H9 (cell line): Measurements from ENCODE around the gene SLC35B4. TPM values are rescaled to one million over a fixed set of nuclear protein-coding genes. Genes with fewer than 3 reads are reported as not detected.

Experiments used
- DNase-seq: peaks from one replicate; pipeline ENCODE4 v3.0.0-alpha.2; 2017
- H2AFZ ChIP-seq: one replicate; pipeline ENCODE4 v1.6.1; 2013; ENCODE audit warnings: mild to moderate bottlenecking, low read length, control low read depth, moderate library complexity
- H2AK5ac ChIP-seq: 2 replicates; pipeline ENCODE4 v1.6.1; 2013; ENCODE audit warnings: low read length, control low read depth, mixed read lengths; ENCODE audit not compliant: insufficient read length
- H2BK120ac ChIP-seq: one replicate; pipeline ENCODE4 v1.6.1; 2013; ENCODE audit warnings: low read depth, mild to moderate bottlenecking, low read length, control low read depth, inconsistent platforms; ENCODE audit not compliant: poor library complexity, severe bottlenecking
- H2BK12ac ChIP-seq: 2 replicates; pipeline ENCODE4 v1.6.1; 2013; ENCODE audit warnings: low read length, control low read depth, mixed read lengths, low read depth; ENCODE audit not compliant: insufficient read length
- H2BK15ac ChIP-seq: 2 replicates; pipeline ENCODE4 v1.6.1; 2013; ENCODE audit warnings: low read depth, low read length, control low read depth
- H2BK20ac ChIP-seq: one replicate; pipeline ENCODE4 v1.6.1; 2013; ENCODE audit warnings: low read depth, mild to moderate bottlenecking, low read length, control low read depth, inconsistent platforms; ENCODE audit not compliant: poor library complexity, severe bottlenecking
- H2BK5ac ChIP-seq: 2 replicates; pipeline ENCODE4 v1.6.1; 2013; ENCODE audit warnings: low read length, control low read depth, mixed read lengths; ENCODE audit not compliant: insufficient read length
- H3K14ac ChIP-seq: 2 replicates; pipeline ENCODE4 v1.6.1; 2013; ENCODE audit warnings: low read length, control low read depth; ENCODE audit not compliant: insufficient read depth
- H3K18ac ChIP-seq: 2 replicates; pipeline ENCODE4 v1.6.1; 2013; ENCODE audit warnings: low read depth, mild to moderate bottlenecking, mixed read lengths, low read length, control low read depth; ENCODE audit not compliant: insufficient read length
- H3K23ac ChIP-seq: 2 replicates; pipeline ENCODE4 v1.6.1; 2013; ENCODE audit warnings: low read length, control low read depth, mixed read lengths, low read depth; ENCODE audit not compliant: insufficient read length
- H3K23me2 ChIP-seq: 2 replicates; pipeline ENCODE4 v1.6.1; 2013; ENCODE audit warnings: low read depth, mild to moderate bottlenecking, mixed read lengths, low read length, control low read depth; ENCODE audit not compliant: insufficient read length, poor library complexity, severe bottlenecking
- H3K27ac ChIP-seq: 2 replicates; pipeline ENCODE4 v1.5.1; 2013; ENCODE audit warnings: low read length, control low read depth, mixed read lengths, low read depth; ENCODE audit not compliant: insufficient read length
- H3K27me3 ChIP-seq: 2 replicates; pipeline ENCODE4 v1.6.1; 2013; ENCODE audit warnings: low read length, control low read depth, inconsistent platforms; ENCODE audit not compliant: insufficient read depth
- H3K4ac ChIP-seq: 2 replicates; pipeline ENCODE4 v1.6.1; 2013; ENCODE audit warnings: low read depth, mild to moderate bottlenecking, control low read depth, inconsistent platforms, low read length, moderate library complexity
- H3K4me1 ChIP-seq: 2 replicates; pipeline ENCODE4 v1.6.1; 2013; ENCODE audit warnings: low read length, control low read depth, inconsistent platforms; ENCODE audit not compliant: insufficient read depth
- H3K4me2 ChIP-seq: 2 replicates; pipeline ENCODE4 v1.6.1; 2013; ENCODE audit warnings: low read length, control low read depth, mixed read lengths; ENCODE audit not compliant: insufficient read length, insufficient read depth
- H3K56ac ChIP-seq: 2 replicates; pipeline ENCODE4 v1.6.1; 2013; ENCODE audit warnings: low read depth, mild to moderate bottlenecking, mixed read lengths, low read length, control low read depth; ENCODE audit not compliant: insufficient read length
- H3K79me1 ChIP-seq: 2 replicates; pipeline ENCODE4 v1.6.1; 2013; ENCODE audit warnings: low read depth, mild to moderate bottlenecking, moderate library complexity, low read length, control low read depth, inconsistent platforms; ENCODE audit not compliant: insufficient read depth, poor library complexity, severe bottlenecking
- H3K79me2 ChIP-seq: 2 replicates; pipeline ENCODE4 v1.6.1; 2013; ENCODE audit warnings: low read length, control low read depth, inconsistent platforms; ENCODE audit not compliant: insufficient read depth
- H3K9ac ChIP-seq: 2 replicates; pipeline ENCODE4 v1.6.1; 2013; ENCODE audit warnings: low read length, control low read depth, mixed read lengths; ENCODE audit not compliant: insufficient read length; ENCODE audit errors: extremely low read depth
- H3K9me3 ChIP-seq: one replicate; pipeline ENCODE4 v1.6.1; 2013; ENCODE audit warnings: low read depth, low read length, inconsistent platforms; ENCODE audit not compliant: control insufficient read depth
- H3T11ph ChIP-seq: one replicate; pipeline ENCODE4 v1.6.1; 2013; ENCODE audit warnings: mild to moderate bottlenecking, low read length, control low read depth, inconsistent platforms
- H4K20me1 ChIP-seq: one replicate; pipeline ENCODE4 v1.6.1; 2013; ENCODE audit not compliant: control insufficient read depth, insufficient read length, insufficient read depth
- H4K5ac ChIP-seq: 2 replicates; pipeline ENCODE4 v1.6.1; 2013; ENCODE audit warnings: low read depth, mild to moderate bottlenecking, mixed read lengths, low read length, control low read depth; ENCODE audit not compliant: insufficient read length
- H4K8ac ChIP-seq: replicated peaks from 2 replicates; pipeline ENCODE4 v1.6.1; 2013; ENCODE audit warnings: low read length, control low read depth, mixed read lengths, low read depth; ENCODE audit not compliant: insufficient read length
- H4K91ac ChIP-seq: 2 replicates; pipeline ENCODE4 v1.6.1; 2013; ENCODE audit warnings: low read depth, mild to moderate bottlenecking, moderate library complexity, mixed read lengths, low read length, control low read depth; ENCODE audit not compliant: insufficient read length
- H3K27ac Mint-ChIP-seq, 3 experiments: 2 replicates in 2 of 3; 3 replicates in 1 of 3; pipeline ENCODE4 v1.8.0; 2020 to 2021; ENCODE audit warnings: mixed read lengths in 3 of 3, mild to moderate bottlenecking in 1 of 3, moderate library complexity in 1 of 3
- H3K27me3 Mint-ChIP-seq: 2 replicates; pipeline ENCODE4 v1.8.0; 2021; ENCODE audit warnings: low read depth, mild to moderate bottlenecking, moderate library complexity, mixed read lengths
- H3K36me3 Mint-ChIP-seq, 3 experiments: 2 replicates in 2 of 3; 3 replicates in 1 of 3; pipeline ENCODE4 v1.8.0; 2020 to 2021; ENCODE audit warnings: low read depth in 3 of 3, mixed read lengths in 3 of 3; ENCODE audit not compliant: insufficient read depth in 1 of 3
- H3K4me1 Mint-ChIP-seq, 2 experiments: 2 replicates each; pipeline ENCODE4 v1.8.0; 2020; ENCODE audit warnings: mixed read lengths in 2 of 2
- H3K4me3 Mint-ChIP-seq, 2 experiments: 2 replicates in 1 of 2; 3 replicates in 1 of 2; pipeline ENCODE4 v1.8.0; 2020 to 2021; ENCODE audit warnings: mild to moderate bottlenecking in 2 of 2, mixed read lengths in 2 of 2, moderate library complexity in 1 of 2
- H3K9me3 Mint-ChIP-seq, 2 experiments: 2 replicates in 1 of 2; 3 replicates in 1 of 2; pipeline ENCODE4 v1.8.0; 2020; ENCODE audit warnings: mild to moderate bottlenecking in 2 of 2, mixed read lengths in 2 of 2, moderate library complexity in 1 of 2
- WGBS: extraction: QIAGEN DNeasy Blood & Tissue Kit; methylation state at CpG from one replicate; pipeline ENCODE4 v1.1.7; 2013; ENCODE audit warnings: missing lambda C conversion rate, low lambda C conversion rate, mixed read lengths; ENCODE audit not compliant: insufficient read length; ENCODE audit errors: extremely low coverage; 5-methylcytosine and 5-hydroxymethylcytosine counted together
- total RNA-seq: library from RNA; stranded (reverse); gene quantifications from 2 replicates; pipeline ENCODE4 v1.2.1, GENCODE V29; 2021
- TF ChIP-seq, protein P1 (sequence below): fragments of 200-600 bp; sonication (generic); conservative IDR thresholded peaks from 3 replicates; pipeline ENCODE4 v1.8.0; 2021; ENCODE audit warnings: antibody characterized with exemption, mild to moderate bottlenecking

SLC35B4 gene
- total RNA-seq, 1 experiment from 2014 or later = 33.4 TPM

GRCh38 chr7:134355927-134356326 is 39.2 kb upstream of the SLC35B4 start:
- no peak overlapping the region for H2BK20ac ChIP-seq
- H3K27ac ChIP-seq = no peak overlapping the region
- no peaks in the 10 kb centered on the region for H4K20me1 ChIP-seq
- DNase-seq = no peak
- H4K5ac ChIP-seq = no peak overlapping the region
- TF ChIP-seq, protein P1, sequence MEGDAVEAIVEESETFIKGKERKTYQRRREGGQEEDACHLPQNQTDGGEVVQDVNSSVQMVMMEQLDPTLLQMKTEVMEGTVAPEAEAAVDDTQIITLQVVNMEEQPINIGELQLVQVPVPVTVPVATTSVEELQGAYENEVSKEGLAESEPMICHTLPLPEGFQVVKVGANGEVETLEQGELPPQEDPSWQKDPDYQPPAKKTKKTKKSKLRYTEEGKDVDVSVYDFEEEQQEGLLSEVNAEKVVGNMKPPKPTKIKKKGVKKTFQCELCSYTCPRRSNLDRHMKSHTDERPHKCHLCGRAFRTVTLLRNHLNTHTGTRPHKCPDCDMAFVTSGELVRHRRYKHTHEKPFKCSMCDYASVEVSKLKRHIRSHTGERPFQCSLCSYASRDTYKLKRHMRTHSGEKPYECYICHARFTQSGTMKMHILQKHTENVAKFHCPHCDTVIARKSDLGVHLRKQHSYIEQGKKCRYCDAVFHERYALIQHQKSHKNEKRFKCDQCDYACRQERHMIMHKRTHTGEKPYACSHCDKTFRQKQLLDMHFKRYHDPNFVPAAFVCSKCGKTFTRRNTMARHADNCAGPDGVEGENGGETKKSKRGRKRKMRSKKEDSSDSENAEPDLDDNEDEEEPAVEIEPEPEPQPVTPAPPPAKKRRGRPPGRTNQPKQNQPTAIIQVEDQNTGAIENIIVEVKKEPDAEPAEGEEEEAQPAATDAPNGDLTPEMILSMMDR = no peak
- Mint-ChIP-seq H3K4me3 (no peak overlapping the region), H3K27ac (no peak overlapping the region), H3K4me1 (peaks cover 0 to 7% of the 10 kb centered on the region in 2 experiments; a peak in 3 of 4 replicates), H3K27me3 (peaks cover 10% of the 10 kb centered on the region), H3K9me3 (peaks cover 0 to 3% of the 10 kb centered on the region in 2 experiments; a peak in 1 of 5 replicates), H3K36me3 (no peaks in the 10 kb centered on the region)
- H3K79me1 ChIP-seq = no peaks in the 10 kb centered on the region
- H3K18ac ChIP-seq = no peak overlapping the region
- no peaks in the 10 kb centered on the region for H3K9me3 ChIP-seq
- no peak overlapping the region for H2BK5ac ChIP-seq
- no peak overlapping the region for H2BK120ac ChIP-seq
- no peak overlapping the region for H4K8ac ChIP-seq
- no peak overlapping the region for H3K23ac ChIP-seq
- H3K4me2 ChIP-seq = no peak overlapping the region
- H3K9ac ChIP-seq = no peak overlapping the region
- no peak overlapping the region for H3K4ac ChIP-seq
- no peaks in the 10 kb centered on the region for H3K27me3 ChIP-seq
- H3K14ac ChIP-seq = no peak overlapping the region
- H3K79me2 ChIP-seq = no peaks in the 10 kb centered on the region
- no peak overlapping the region for H2AK5ac ChIP-seq
- H3K56ac ChIP-seq = no peak overlapping the region
- H3T11ph ChIP-seq = no peak overlapping the region
- no peak overlapping the region for H2AFZ ChIP-seq
- no peak overlapping the region for H2BK15ac ChIP-seq
- no peak overlapping the region for H2BK12ac ChIP-seq
- H3K23me2 ChIP-seq = no peaks in the 10 kb centered on the region
- no peaks in the 10 kb centered on the region for H3K4me1 ChIP-seq
- H4K91ac ChIP-seq = no peak overlapping the region
- WGBS = no CpG with 5 or more reads among the region's 4 CpGs
